ENCODE data around the gene KRTAP4-11.
"Not testable (repeated sequence)": the region's sequence is repeated elsewhere in the genome, so short reads cannot be mapped to it uniquely, and the experiment has no call there.

KRTAP4-11 gene

GRCh38 chr17:41117846-41118386, at the start of gene KRTAP4-11:
Gene KRTAP4-11, minus strand, starts transcription at chr17:41118373. Its CDS starts 58 bp downstream, at chr17:41118315.
- not testable (repeated sequence) for DNase-seq

- no peak for DNase-seq
These were observed 49.4 kb upstream of the KRTAP4-11 start for GRCh38 chr17:41167561-41167960.

GRCh38 chr17:41163828-41164227, 45.7 kb upstream of the KRTAP4-11 start:
- DNase-seq = no peak

- no peak for DNase-seq
These were observed 42.5 kb upstream of the KRTAP4-11 start, which contains the start of gene KRTAP4-4 for GRCh38 chr17:41160648-41161047. Gene KRTAP4-4, minus strand, starts transcription at chr17:41160748. Its CDS starts 57 bp downstream, at chr17:41160691.

- not testable (repeated sequence) for DNase-seq
These were observed 42.0 kb upstream of the KRTAP4-11 start for GRCh38 chr17:41160190-41160589.

GRCh38 chr17:41153856-41154255, 35.7 kb upstream of the KRTAP4-11 start:
- DNase-seq = no peak

GRCh38 chr17:41151525-41151924, 33.4 kb upstream of the KRTAP4-11 start:
- no peak for DNase-seq

- no peak for DNase-seq
These were observed 31.9 kb upstream of the KRTAP4-11 start for GRCh38 chr17:41150026-41150425.

GRCh38 chr17:41149652-41149985, 31.4 kb upstream of the KRTAP4-11 start, which contains the start of gene KRTAP4-5:
Gene KRTAP4-5, minus strand, starts transcription at chr17:41149825. Its CDS starts 58 bp downstream, at chr17:41149767.
- DNase-seq = no peak

- DNase-seq = not testable (repeated sequence)
These were observed 30.9 kb upstream of the KRTAP4-11 start for GRCh38 chr17:41148971-41149651.

- DNase-seq = no peak
These were observed 29.5 kb upstream of the KRTAP4-11 start for GRCh38 chr17:41147531-41148204.

GRCh38 chr17:41145261-41145660, 27.1 kb upstream of the KRTAP4-11 start:
- DNase-seq = no peak

- DNase-seq = no peak
These were observed 26.7 kb upstream of the KRTAP4-11 start for GRCh38 chr17:41144846-41145245.

- DNase-seq = no peak
These were observed 23.2 kb upstream of the KRTAP4-11 start for GRCh38 chr17:41141361-41141760.

GRCh38 chr17:41140360-41141131, 22.4 kb upstream of the KRTAP4-11 start, which contains the start of gene KRTAP4-6:
Gene KRTAP4-6, minus strand, starts transcription at chr17:41140544. Its CDS starts 57 bp downstream, at chr17:41140487.
- DNase-seq = no peak

- DNase-seq = not testable (repeated sequence)
These were observed 21.7 kb upstream of the KRTAP4-11 start for GRCh38 chr17:41139865-41140264.

GRCh38 chr17:41133880-41134735, 15.9 kb upstream of the KRTAP4-11 start:
- DNase-seq = no peak

GRCh38 chr17:41131979-41132378, 13.8 kb upstream of the KRTAP4-11 start:
- no peak for DNase-seq

GRCh38 chr17:41127371-41127770, 9.2 kb upstream of the KRTAP4-11 start:
- DNase-seq = no peak

- DNase-seq = no peak
These were observed 8.2 kb upstream of the KRTAP4-11 start for GRCh38 chr17:41126412-41126811.

GRCh38 chr17:41125064-41125463, 6.9 kb upstream of the KRTAP4-11 start:
- no peak for DNase-seq

- not testable (repeated sequence) for DNase-seq
These were observed 5.8 kb upstream of the KRTAP4-11 start, which contains the start of gene KRTAP4-12 for GRCh38 chr17:41123991-41124371. Gene KRTAP4-12, minus strand, starts transcription at chr17:41124182. Its CDS starts 60 bp downstream, at chr17:41124122.
